CD4-positive, alpha-beta T cell treated with Interleukin-1 beta for 1 hour (primary cell): ENCODE results near the gene KCNN3.
"Not testable (repeated sequence)": the region's sequence is repeated elsewhere in the genome, so short reads cannot be mapped to it uniquely, and the experiment has no call there.

ENCODE experiments used
- DNase-seq, 2 donors: peaks; one replicate each; pipeline ENCODE4 v3.0.0-alpha.2; 2020 to 2022

The KCNN3 gene

GRCh38 chr1:154870115-154870571 lies at the start of gene KCNN3:
KCNN3 (minus strand) TSS chr1:154870281; CDS start chr1:154869964, 317 bp downstream.
- DNase-seq = peak; percentile 87 to 89

GRCh38 chr1:154913273-154913672 lies 43.2 kb upstream of the KCNN3 start:
- no peak for DNase-seq

DNA sequence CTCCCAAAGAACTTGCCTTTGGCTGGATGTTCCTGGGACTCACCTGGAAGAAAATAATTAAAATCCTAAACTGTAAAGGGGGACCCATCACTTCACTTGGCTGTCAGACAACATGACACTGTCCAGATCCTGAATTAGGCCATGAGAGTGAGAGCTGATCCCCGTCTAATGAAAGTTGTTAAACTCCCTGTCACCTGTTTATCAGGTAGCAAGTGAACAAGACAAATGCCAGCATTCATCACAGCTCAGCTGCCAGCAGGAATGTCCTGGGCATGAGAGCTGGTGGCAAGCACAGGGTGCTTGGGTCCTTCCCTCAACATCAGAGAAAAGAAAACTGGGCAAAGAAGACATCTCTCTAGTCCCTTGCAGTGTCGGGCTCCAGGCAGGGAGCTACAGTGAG lies 42.7 kb upstream of the KCNN3 start:
- no peak for DNase-seq

GRCh38 chr1:154911691-154912550 lies 41.8 kb upstream of the KCNN3 start:
- no peak for DNase-seq

DNA sequence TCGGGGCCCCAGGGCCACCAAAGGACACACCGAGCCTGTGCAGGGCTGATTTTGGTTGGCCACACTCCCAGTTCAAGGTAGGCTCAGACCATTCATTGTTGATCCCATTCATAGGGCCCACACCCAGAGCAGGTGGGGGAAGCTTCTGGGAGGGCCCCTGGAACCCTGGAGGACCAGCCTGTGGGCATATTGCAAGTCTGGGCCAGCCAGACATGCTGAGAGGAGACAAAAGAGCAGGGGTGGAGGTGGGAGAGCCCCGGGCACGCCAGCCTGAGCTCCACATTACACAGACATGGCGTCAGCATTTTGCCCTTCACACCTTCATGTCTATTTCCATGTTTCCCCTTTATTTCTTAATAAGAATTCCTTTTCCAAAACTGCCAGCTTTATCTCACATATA lies 40.8 kb upstream of the KCNN3 start:
- no peak for DNase-seq

DNA sequence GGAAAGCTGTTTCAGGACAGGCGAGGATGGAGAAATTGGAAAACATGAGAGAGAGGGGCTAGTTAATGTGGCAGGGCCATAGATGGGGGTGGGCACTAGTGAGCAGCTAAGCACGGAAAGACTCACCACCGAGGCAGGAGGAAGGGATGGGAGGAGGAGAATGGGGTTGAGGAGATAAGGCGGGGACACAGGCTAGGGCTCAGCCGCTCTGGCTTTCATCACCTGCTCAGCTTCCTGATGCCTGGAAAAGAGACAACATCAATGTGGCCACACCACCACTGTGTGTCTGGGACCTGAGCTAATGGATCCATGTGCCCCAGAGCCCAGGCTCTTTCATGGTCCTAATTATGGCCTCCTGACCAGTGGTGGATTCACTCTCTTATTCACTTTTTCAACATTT lies 38.9 kb upstream of the KCNN3 start:
- no peak for DNase-seq

GRCh38 chr1:154908129-154908528 lies 38.0 kb upstream of the KCNN3 start:
- not testable (repeated sequence) for DNase-seq

- DNase-seq = peak in 1 of 2 donors; percentile 18
These were observed 36.6 kb upstream of the KCNN3 start for GRCh38 chr1:154906621-154907081.

- DNase-seq = no peak
These were observed 33.0 kb upstream of the KCNN3 start for GRCh38 chr1:154902938-154903566.

GRCh38 chr1:154901591-154901990 lies 31.5 kb upstream of the KCNN3 start:
- DNase-seq = no peak

DNA sequence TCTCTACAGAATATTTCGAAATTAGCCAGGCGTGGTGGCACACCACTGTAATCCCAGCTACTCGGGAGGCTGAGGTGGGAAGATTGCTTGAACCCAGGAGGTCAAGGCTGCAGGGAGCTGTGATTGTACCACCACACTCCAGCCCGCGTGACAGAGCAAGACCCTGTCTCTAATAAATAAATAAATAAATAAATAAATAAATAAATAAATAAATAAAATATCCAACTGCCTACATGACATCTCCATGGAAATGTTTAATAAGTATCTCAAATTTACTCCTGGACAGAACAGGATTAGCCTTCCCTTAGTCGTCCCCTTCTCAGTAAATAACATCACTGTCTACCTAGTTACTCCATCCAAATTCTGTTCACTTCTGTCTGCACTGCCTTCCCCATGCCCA lies 29.0 kb upstream of the KCNN3 start:
- no peak for DNase-seq

DNA sequence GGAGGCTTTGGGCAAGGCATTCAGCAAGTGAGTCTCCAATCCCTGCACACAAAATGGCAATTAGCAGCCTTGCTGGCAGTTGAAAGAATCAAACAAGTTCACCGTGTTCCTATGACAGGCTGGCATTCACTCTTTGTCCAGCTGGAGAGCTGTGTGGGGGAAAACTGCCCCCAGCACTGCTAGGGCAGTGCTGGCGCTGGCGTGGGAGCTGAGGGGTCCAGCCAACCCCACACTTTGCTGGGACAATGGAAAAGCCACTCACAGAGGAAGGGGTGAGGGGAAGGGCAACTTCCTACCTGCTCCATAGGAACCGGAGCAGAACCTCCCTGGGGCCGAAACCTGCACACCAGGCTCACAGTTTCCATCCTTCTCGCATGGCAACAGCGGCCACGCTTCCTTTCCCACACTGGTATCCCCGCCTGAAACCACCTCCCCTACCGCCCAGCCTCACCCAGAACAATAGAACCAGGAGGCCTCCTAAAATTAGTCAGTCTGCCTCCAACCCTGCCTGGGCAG lies 26.7 kb upstream of the KCNN3 start:
- DNase-seq = no peak

DNA sequence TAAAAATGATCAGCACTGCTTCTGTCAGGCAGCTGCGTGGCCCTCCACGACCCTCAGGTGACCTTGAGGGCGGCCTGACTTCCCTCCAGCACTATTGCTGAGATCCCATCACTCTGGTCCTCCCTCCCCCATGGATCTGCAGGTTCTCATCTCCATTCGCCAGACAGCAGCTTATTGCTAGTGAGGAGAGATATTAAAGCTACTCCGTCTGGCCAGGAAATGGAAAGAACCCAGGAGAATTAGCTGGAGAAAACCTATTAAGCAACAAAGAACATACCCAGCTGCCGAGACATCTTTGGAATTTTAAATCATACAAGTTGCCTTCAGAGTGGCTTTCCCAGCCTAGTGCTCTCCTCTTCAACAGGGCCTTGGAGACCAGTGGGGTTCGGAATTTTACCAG lies 25.7 kb upstream of the KCNN3 start:
- DNase-seq = no peak

DNA sequence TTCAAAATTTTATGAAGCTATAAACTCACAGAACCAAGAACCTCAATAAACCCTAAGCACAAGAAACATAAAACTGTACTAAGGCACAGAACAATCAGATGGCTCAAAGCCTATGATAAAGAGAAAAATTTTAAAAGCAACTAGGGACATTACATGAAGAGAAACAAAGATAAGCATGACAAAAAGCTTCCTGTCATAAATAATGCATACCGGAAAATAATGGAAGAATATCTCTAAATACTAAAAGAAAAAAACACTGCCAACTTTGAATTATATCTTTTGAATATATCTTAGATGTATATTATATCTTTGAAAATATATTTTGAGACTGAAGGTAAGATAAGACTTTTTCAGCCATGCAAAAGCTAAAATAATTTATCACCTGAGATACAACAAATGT lies 21.4 kb upstream of the KCNN3 start:
- no peak for DNase-seq

- no peak for DNase-seq
These were observed 18.7 kb upstream of the KCNN3 start for GRCh38 chr1:154888757-154889156.

- no peak for DNase-seq
These were observed 16.4 kb upstream of the KCNN3 start for GRCh38 chr1:154886281-154887015.

- no peak for DNase-seq
These were observed 15.0 kb upstream of the KCNN3 start for GRCh38 chr1:154884869-154885701.

- no peak for DNase-seq
These were observed 14.1 kb upstream of the KCNN3 start for GRCh38 chr1:154883919-154884868.

DNA sequence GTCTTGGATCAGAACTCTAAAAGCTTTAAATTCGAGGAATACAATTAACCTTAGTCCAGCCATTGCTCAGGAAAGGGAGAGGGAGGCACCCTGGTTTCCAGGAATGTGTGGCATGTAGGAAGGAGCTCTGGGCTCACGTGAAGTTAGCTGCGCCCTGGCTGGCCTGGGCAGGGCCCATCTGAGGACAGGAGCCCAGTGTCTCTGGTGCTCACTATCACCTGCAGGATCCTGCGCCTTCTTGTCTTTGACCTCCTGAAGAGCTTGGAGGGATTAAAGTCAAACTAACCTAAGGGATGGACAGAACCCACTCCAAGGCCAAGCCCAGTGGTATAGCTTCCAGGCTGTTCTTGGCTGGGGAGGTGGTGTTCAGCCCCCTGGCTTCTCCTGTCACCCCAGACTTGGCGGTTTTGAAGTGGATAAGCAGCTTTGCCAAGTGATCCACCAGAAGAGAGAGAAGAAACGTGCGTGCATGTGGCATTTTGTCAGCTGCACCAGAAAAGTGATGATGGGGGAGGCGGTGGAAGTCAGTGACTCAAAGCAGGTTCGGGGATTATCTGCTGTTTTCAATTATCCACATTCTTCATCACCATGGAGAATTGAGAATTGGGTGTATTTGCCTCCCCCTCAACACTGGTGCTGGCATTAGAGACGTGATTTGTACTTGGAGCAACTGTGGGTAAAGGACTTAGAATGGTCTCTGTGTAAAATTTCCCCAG lies 11.9 kb upstream of the KCNN3 start:
- DNase-seq = no peak

GRCh38 chr1:154880671-154881070 lies 10.6 kb upstream of the KCNN3 start:
- DNase-seq = no peak
